GM19099 (cell line): Measurements from ENCODE around the gene CCDC186.

Source experiments
- POLR2A ChIP-seq: IDR thresholded peaks from 3 replicates; pipeline ENCODE4 v1.6.1; 2011; ENCODE audit warnings: low read depth; ENCODE audit not compliant: insufficient read length; ENCODE audit errors: extremely low read depth

Gene CCDC186

GRCh38 chr10:114151892-114152291 lies 22.1 kb downstream of the CCDC186 start:
- TF ChIP-seq POLR2A: no peak

- TF ChIP-seq POLR2A: no peak
These were observed 22.5 kb downstream of the CCDC186 start for GRCh38 chr10:114151486-114151885.

- no peak for TF ChIP-seq POLR2A
These were observed 30.8 kb downstream of the CCDC186 start for GRCh38 chr10:114143160-114143559.

GRCh38 chr10:114142018-114142417 lies 32.0 kb downstream of the CCDC186 start:
- TF ChIP-seq POLR2A: no peak

- TF ChIP-seq POLR2A: no peak
These were observed 34.0 kb downstream of the CCDC186 start for GRCh38 chr10:114140036-114140435.

- no peak for TF ChIP-seq POLR2A
These were observed 35.4 kb downstream of the CCDC186 start for GRCh38 chr10:114138581-114138980.

- TF ChIP-seq POLR2A: no peak
These were observed 38.5 kb downstream of the CCDC186 start for GRCh38 chr10:114135476-114135875.

- no peak for TF ChIP-seq POLR2A
These were observed 42.9 kb downstream of the CCDC186 start for GRCh38 chr10:114131094-114131493.

GRCh38 chr10:114121031-114121430 lies 53.0 kb downstream of the CCDC186 start:
- TF ChIP-seq POLR2A: no peak

GRCh38 chr10:114118514-114118913 lies 55.5 kb downstream of the CCDC186 start:
- TF ChIP-seq POLR2A: no peak

- TF ChIP-seq POLR2A: no peak
These were observed 56.3 kb downstream of the CCDC186 start for GRCh38 chr10:114117728-114118127.

GRCh38 chr10:114115661-114116445 lies 58.1 kb downstream of the CCDC186 start:
- no peak for TF ChIP-seq POLR2A

- no peak for TF ChIP-seq POLR2A
These were observed 63.6 kb downstream of the CCDC186 start for GRCh38 chr10:114110174-114110972.

- TF ChIP-seq POLR2A: no peak
These were observed 70.7 kb downstream of the CCDC186 start for GRCh38 chr10:114103284-114103683.

- TF ChIP-seq POLR2A: no peak
These were observed 71.7 kb downstream of the CCDC186 start for GRCh38 chr10:114102256-114102655.

- TF ChIP-seq POLR2A: no peak
These were observed 72.9 kb downstream of the CCDC186 start for GRCh38 chr10:114100848-114101741.

GRCh38 chr10:114096864-114097263 lies 77.1 kb downstream of the CCDC186 start:
- TF ChIP-seq POLR2A: no peak
